Measurements from ENCODE around the gene BMAL1. TPM values are rescaled to one million over a fixed set of nuclear protein-coding genes. Genes with fewer than 3 reads are reported as not detected.

Gene BMAL1
- total and polyA plus RNA-seq, 11 donors = 5.7 to 18.2 (median 11.7) TPM

GRCh38 chr11:13405220-13405619 lies 127.6 kb downstream of the BMAL1 start:
- Histone ChIP-seq H3K27ac (no peak overlapping the region), H3K4me1 (no peaks in the 10 kb centered on the region), H3K27me3 (no peaks in the 10 kb centered on the region), H3K9me3 (peaks cover 0 to 4% (median 0%) of the 10 kb centered on the region in 12 donors), H3K36me3 (peaks cover 0 to 75% (median 70%) of the 10 kb centered on the region in 9 donors), H3K4me3 (no peak overlapping the region)
- no peak for ATAC-seq
- DNase-seq = no peak
- no peak for TF ChIP-seq POLR2A (IDR thresholded peaks at IDR 0.05)
- intact Hi-C loops (cut with DNase I) = no loop called here
- WGBS, 4 donors = 95 to 99% (median 97%) methylated on average over 4 of the region's 4 CpGs

DNA sequence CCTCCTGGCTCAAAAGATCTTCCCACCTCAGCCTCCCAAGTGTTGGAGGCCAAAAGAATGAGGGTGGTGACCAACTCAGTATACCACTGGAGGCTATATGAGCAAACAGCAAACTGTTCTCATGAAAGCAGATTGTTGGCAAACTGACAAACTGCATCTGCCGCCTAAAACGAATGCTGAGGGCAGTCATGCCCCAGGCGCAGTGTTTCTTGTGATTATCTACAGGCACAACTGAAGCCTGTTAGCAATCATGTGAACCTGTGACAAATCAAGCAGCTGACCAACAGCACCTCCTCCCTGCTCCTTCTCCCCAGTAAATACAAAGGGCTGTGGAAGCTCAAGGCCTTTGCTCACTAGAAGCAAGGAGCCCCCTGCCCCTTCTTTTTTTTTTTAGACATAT lies 137.6 kb downstream of the BMAL1 start:
- H3K27me3 ChIP-seq = no peaks in the 10 kb centered on the region
- H3K9me3 ChIP-seq = no peaks in the 10 kb centered on the region
- H3K4me1 ChIP-seq = no peaks in the 10 kb centered on the region
- no peak overlapping the region for H3K27ac ChIP-seq
- TF ChIP-seq CTCF (IDR thresholded peaks at IDR 0.05) = no peak
- no peak for TF ChIP-seq POLR2A (IDR thresholded peaks at IDR 0.05)
- intact Hi-C loops (cut with DNase I) = no loop called here
- H3K4me3 ChIP-seq = no peak overlapping the region
- DNase-seq = no peak
- H3K36me3 ChIP-seq = peaks cover 0 to 95% (median 64%) of the 10 kb centered on the region in 9 donors
- no peak for ATAC-seq
- WGBS, 4 donors = 76 to 89% (median 81%) methylated on average over 3 of the region's 3 CpGs

GRCh38 chr11:13421561-13421960 lies 144.0 kb downstream of the BMAL1 start:
- TF ChIP-seq POLR2A (IDR thresholded peaks at IDR 0.05) (no peak), CTCF (IDR thresholded peaks at IDR 0.05) (no peak)
- DNase-seq = no peak
- WGBS, 4 donors = 93 to 96% (median 95%) methylated on average over 6 of the region's 6 CpGs
- no peak for ATAC-seq
- intact Hi-C loops (cut with DNase I) = no loop called here
- H3K27ac ChIP-seq = no peak overlapping the region
- no peaks in the 10 kb centered on the region for H3K27me3 ChIP-seq
- H3K36me3 ChIP-seq = peaks cover 0 to 42% (median 22%) of the 10 kb centered on the region in 9 donors
- peaks cover 0 to 4% (median 0%) of the 10 kb centered on the region in 12 donors for H3K4me1 ChIP-seq
- H3K4me3 ChIP-seq = no peak overlapping the region
- peaks cover 0 to 10% (median 0%) of the 10 kb centered on the region in 12 donors for H3K9me3 ChIP-seq

DNA sequence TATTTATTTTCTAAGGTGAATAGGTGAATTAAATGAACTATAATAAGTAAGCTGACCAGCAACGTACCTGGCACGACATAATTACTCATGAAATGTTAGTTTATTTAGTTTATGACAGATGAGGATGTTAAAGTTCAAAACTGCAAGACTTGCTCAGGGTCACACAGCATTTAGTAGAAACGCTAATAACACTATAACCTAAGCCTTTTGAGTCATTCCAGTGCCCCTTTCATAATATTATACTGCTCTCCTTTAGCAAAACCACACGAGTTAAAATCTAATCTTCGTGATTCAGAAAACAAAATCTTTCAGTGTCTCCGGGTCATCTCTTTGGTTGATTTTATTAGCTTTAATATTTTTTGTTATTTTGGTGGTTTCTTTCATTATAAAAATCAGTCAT lies 145.8 kb downstream of the BMAL1 start:
- Histone ChIP-seq H3K9me3 (peaks cover 0 to 27% (median 12%) of the 10 kb centered on the region in 12 donors), H3K4me3 (no peak overlapping the region), H3K4me1 (peaks cover 0 to 4% (median 0%) of the 10 kb centered on the region in 12 donors), H3K27ac (no peak overlapping the region), H3K27me3 (no peaks in the 10 kb centered on the region), H3K36me3 (peaks cover 0 to 25% (median 13%) of the 10 kb centered on the region in 9 donors)
- TF ChIP-seq CTCF (IDR thresholded peaks at IDR 0.05) = no peak
- no peak for TF ChIP-seq POLR2A (IDR thresholded peaks at IDR 0.05)
- DNase-seq (no peak), ATAC-seq (no peak)
- WGBS, 4 donors = 91 to 94% (median 92%) methylated on average over 6 of the region's 6 CpGs
- intact Hi-C loops (cut with DNase I) = loop anchor here in 1 of 10 donors (2.0 kb wide), 1 partner anchor 39 kb away; no protein-coding TSS in a partner anchor

- no peak for ATAC-seq
- TF ChIP-seq CTCF (IDR thresholded peaks at IDR 0.05) (no peak), POLR2A (IDR thresholded peaks at IDR 0.05) (no peak)
- intact Hi-C loops (cut with DNase I) = no loop called here
Measured at GRCh38 chr11:13427440-13427839, 149.8 kb downstream of the BMAL1 start.

More at GRCh38 chr11:13427440-13427839, 149.8 kb downstream of the BMAL1 start:
- H3K27ac ChIP-seq = no peak overlapping the region
- H3K36me3 ChIP-seq = no peaks in the 10 kb centered on the region
- no peak for DNase-seq
- no peaks in the 10 kb centered on the region for H3K27me3 ChIP-seq
- H3K9me3 ChIP-seq = peaks cover 0 to 39% (median 15%) of the 10 kb centered on the region in 12 donors
- no peak overlapping the region for H3K4me3 ChIP-seq
- peaks cover 0 to 4% (median 0%) of the 10 kb centered on the region in 12 donors for H3K4me1 ChIP-seq
